ENCODE data around the gene PLCB1.
"Not testable (repeated sequence)": the region's sequence is repeated elsewhere in the genome, so short reads cannot be mapped to it uniquely, and the experiment has no call there.

PLCB1 gene

DNA sequence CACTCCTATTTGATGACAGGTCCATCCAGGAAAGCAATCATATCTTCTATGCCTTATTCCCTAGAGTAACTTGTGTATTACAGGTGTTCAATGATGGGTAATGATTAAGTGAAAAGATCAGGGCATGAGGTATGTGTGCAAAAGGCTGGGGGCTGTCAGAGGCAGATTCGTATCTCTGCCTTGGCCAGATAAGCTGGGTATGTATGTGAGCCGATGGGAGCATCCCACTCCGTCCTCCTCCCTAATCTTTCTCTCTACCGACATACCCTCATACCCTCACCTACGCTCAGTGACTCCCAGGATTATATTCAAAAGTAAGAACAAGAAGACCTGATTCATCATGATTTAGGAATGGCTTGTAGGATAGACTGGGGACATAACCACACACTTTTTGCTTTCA lies 238.7 kb downstream of the PLCB1 start:
- DNase-seq, result no peak

DNA sequence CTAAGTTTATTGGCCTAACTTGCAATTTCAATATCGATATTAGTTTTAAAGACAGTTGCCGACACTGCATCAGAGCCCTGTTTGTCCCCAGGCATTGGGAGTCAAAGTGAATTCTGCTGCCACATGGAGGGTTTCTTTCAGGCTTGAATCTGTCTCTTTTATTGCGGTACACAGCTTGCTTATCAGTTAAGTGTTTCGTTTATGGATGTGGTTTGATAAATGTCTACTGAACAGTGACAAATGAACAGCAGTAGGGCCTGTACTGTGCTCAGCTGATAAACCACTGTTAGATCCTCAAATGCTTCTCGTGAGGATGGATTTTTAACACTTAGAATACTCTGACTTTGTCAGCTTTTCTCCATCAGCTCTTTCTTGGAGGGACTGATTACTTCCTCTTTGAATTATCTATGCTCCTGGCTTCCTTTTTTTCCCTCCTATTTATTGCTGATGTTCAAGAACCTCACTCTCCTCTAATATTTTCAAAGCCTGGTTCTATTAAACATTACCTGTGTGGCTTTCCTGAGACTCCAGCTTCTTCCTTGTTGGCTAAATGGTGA lies 240.8 kb downstream of the PLCB1 start:
- no peak for DNase-seq

DNA sequence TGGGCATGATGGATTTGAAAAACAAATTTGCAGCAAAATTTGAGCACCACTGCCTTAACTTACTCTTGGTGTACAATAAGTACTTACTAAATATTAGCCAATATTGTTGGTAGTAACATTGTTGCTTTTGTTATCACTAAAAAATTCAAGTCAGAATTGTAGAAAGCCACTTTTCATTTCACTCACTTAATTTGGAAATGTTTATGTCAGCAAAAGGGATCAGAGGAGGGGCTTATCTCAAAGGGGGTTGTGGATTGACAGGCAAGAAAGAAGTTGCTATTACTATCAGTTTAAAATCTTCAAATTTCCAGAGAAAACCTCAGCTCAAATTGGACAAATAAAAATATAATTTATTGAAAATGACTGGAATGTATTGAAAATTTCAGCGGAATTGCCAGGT lies 241.5 kb downstream of the PLCB1 start:
- no peak for DNase-seq

DNA sequence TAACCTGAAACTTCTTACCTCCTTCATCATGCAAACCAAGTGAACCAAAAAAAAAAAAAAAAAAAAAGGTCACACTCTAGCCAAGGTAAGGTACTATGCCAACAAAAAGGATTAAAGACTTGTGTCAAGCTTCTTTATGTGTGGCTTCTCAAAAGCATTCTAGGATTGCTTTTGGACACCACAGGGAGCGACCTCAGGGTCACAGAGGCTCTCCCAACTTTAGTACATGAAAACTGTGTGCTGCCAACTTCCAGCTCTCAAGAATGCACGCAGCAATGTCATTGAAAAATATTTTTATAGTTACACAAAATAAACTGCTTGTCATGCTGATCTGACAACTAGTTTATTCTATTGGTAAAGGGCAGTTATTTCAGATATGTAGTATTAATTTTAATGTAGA lies 243.8 kb downstream of the PLCB1 start:
- no peak for DNase-seq

DNA sequence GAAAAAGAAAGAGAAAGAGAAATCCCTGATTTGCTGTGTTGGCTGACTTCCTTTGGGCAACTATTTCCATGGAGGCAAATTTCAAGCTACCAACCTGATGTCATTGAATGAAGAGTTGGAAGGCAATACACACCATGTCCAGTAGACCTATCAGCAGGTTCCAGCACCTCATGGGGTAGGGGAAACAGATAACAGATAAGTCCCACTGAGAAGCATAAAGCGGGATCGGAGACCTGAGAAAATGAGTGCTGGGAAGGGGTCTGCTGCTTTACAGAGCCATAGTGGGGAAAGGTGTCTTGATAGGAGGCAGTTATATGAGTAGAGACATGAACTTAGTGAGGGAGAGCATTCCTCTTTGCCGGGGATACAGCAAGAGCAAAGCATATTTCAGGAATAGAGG lies 244.9 kb downstream of the PLCB1 start:
- DNase-seq, result no peak

DNA sequence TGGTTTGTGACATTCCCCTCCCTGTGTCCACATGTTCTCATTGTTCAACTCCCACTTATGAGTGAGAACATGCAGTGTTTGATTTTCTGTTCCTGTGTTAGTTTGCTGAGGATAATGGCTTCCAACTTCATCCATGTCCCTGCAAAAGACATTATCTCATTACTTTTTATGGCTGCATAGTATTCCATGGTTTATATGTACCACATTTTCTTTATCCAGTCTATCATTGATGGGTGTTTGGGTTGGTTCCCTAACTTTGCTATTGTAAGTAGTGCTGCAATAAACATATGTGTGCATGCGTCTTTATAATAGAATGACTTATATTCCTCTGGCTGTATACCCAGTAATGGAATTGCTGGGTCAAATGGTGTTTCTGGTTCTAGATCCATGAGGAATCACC lies 247.1 kb downstream of the PLCB1 start:
- not testable (repeated sequence) for DNase-seq

DNA sequence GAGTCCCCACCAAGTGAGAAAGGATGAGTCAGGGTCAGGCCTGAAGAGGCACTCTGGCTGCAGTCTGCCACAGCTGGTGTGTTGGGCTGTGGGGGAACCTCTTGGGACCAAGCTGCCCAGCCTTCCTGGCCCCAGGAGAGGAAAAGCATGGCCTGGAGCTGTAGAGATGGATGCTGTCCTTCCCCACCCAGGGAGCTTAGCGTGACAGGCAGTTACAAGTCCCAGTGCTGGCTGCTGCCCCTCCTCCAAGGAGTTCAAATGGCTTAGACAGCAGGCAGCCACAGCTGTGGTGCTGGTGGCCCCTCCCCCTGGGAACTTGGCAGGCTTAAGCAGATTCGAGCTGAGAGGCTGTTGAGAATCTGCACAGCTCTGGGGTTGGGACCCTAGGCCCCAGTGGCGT lies 253.2 kb downstream of the PLCB1 start:
- DNase-seq, result no peak

DNA sequence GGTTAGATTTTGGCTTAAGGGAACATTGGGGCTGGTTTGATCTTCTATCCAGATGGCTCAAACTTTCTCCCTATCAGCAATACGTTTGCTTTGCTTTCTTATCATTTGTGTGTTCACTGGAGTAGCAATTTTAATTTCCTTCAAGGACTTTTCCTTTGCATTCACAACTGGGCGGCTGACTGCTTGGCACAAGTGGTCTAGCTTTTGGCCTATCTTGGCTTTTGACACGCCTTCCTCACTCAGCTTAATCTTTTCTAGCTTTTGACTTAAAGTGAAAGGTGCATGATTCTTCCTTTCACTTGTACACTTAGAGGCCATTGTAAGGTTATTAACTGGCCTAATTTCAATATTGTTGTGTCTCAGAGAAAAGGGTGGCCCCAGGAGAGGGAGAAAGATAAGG lies 254.9 kb downstream of the PLCB1 start:
- DNase-seq, result no peak

DNA sequence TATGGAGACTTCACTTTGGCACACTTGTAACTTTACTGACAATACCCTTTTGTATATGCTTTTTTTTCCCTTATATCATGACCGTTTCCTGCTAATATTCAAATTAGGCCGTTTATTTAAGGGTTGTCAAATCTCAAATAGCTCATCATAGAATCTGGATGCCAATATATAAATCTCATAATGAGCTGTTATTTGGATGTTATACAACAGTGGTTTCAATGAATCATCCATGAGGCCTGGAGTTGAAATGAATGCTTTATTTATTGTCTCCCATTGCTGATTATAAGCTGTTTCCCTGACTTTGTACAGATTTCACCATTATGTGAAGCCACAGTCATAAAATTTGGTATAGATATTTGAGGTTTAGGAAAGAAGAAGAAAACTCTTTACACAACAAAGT lies 256.1 kb downstream of the PLCB1 start:
- no peak for DNase-seq

DNA sequence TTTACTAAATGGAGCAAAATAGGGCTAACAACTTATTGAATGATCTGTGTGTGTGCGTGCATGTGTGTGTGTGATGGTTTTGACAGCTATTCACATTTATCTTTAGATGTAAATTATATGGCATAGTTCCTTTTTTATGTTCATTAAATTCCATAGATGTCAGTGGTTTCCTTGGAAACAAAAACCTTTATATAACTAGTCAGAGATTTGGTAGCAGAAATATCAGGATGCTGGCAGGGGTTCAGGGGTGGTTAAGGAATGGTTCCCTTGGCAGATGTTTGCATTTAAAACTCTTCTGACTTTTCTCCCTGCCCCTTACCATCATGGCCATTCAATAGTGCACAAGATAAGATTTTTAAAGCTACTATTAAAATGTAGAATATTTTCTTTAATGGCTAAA lies 256.6 kb downstream of the PLCB1 start:
- no peak for DNase-seq

DNA sequence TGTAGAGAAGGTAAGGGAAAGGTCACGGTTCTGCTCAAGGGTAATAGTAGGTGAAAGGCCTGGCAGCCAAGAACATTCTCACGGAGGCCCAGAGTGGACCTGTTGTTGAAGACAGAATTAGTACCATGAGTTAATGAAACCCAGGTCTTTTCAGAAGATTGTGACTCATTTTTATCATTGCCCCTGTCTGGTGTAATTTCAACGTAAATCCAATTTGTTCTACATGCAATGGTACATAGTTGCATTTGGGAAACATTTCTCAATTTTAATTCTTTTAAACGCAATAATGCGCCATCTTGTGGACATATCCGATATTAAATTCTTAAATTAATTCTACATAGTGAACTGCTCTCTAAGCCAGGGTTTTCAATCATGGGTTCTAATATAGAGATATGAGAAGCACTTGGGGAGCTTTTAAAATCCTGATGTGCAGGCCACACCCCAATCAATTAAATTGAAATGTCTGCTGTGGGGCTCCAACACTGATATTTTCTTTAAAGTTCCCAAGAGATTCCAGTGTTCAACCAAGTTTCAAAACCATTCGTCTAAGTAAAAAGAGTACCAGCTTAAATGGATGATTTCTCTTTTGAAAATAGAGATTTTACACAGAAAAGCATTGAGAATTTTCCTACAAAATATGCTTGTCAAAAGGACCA lies 257.4 kb downstream of the PLCB1 start:
- no peak for DNase-seq

DNA sequence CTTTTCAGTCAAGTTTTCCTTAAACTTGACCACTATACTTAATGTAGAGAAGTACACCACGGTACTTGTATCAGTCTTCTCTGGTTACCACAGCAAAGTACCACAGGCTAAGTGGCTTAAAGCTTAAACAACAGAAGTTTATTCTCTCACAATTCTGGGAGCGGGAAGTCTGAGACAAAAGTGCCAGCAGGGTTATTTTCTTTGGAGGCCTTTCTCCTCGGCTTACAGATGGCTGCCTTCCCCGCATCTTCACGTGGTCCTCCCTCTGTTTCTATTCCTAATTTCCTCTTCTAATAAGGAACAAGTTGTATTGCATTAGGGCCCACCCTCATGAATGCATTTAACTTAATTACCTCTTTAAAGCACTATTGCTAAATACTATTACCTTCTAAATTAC lies 258.0 kb downstream of the PLCB1 start:
- no peak for DNase-seq

DNA sequence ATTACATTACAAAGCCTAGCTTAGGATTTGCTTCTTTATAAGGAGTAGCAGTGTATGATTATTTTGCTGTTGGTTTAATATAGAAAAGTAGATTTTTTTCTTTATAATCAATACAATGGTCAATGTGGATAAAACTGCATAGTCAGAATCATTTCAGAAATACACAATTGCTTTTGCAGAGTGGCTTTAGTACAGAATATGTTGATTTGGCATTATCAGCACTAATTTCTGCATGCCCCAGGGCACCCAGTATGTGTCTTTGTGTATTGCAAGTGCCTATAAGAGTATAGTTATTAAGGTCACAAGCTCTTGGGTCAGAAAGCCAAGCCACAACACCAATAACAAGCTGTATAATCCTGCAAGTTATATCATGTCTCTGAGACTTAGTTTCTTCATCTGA lies 258.4 kb downstream of the PLCB1 start:
- no peak for DNase-seq

DNA sequence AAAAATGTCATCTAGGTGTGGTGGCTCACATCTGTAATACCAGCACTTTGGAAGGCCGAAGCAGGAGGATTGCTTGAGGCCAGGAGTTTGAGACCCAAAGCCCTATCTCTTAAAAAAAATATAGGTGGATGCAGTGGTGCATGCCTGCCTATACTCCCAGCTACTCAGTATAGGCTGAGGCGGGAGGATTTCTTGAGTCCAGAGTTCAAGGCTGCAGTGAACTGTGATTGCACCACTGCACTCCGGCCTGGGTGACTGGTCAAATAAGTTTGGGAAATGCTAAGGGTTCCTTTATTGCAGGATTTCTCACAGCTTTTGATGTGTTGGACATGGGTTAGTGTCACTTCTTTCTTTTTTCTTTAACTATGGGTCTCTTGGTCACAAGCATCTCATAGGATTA lies 261.3 kb downstream of the PLCB1 start:
- no peak for DNase-seq

DNA sequence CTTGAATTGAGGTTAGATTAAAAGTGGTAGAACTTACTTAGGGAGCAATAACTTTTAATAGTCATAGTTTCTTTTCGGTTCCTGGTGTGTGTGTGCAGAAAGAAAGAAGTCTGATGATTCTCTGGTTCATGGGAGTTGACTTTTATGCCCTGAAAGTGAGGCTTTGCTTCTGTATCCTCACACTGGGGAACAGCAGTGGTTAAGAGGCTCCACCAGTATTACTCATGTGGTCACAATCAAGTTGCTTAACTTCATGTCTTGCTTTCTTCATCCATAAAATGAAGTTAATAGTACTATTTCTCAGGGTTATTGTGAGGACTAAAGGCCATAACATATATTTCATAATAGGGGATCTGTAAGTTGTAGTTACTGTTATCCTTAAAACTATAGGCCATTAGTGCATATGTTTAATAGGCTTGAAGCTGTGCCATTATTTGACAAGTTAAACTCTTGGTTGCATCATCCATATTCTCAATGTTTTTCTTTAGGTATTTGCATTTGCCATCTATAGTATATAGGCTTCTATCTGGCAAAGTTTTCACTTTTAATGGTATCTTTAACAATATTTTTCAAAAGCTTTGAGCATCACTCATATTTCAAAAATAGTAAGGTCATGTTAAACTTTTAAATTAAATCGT lies 262.4 kb downstream of the PLCB1 start:
- no peak for DNase-seq

DNA sequence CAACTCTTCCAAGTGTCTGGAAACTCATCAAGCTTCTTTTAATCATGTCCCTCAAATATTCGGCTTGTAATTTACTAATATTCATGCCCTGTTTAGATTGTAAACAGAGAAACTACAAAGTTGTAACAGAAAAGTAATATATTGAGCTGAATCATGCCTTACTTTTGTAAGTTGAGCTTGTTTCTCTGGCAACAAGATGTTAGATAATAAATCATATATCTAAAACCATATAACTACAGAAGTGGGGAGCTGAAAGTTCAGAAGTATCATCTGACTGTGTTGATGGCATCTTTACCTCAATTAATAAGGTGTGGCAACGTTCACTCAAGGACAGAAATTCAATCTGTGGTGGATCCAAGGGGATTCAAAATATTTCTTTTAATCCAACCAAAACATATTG lies 263.9 kb downstream of the PLCB1 start:
- DNase-seq, result no peak

DNA sequence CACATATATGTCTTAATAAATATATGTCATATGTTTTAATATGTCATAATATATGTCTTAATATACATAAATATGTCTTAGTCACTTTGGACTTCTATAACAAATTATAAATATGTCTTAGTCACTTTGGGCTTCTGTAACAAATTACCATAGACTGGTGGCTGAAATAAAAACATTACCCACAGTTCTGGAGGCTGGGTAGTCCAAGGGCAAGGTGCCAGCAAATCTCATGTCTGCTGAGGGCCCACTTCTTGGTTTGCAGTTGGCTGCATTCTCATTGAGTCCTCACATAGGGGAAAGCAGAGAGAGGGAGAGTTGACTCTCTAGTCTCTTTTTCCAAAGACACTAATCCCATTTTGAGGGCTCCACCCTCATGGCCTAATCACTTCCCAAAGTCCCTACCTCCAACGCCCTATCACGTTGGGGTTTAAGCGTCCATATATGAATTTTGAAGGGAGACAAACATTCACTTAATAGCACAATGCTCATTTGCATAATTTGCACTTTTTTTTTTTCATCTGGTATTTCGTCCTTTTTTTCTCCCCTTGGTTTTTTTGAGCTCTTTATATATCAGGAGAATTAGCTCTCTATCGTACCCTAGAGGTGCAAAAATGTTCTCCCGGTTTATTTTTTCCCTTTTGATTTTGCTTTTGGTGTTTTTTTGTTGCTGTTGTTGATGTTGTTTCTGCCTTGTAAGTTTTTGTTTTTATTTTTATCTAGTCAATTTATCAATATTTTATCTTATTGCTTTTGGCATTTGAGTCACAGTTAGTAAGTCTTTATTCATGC lies 266.4 kb downstream of the PLCB1 start:
- DNase-seq, result no peak

DNA sequence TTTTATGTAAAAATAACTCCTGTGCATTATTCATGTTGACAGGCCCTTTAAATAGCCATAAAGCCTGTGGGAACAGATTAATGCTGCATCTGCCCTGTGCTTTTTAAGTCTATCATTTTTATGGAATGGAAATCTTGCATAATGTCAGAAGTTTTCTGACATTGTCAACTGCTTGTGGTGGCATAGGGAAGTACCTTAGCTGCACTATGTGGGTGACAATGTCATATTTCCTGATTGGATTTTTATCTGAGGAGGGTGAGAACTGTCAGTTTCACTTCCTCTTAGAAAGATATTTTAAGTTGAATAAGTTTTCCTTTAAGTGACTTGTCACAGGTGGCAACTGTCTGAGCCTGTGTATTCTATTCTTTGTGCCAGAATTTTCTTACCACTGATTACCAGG lies 267.9 kb downstream of the PLCB1 start:
- DNase-seq, result no peak

DNA sequence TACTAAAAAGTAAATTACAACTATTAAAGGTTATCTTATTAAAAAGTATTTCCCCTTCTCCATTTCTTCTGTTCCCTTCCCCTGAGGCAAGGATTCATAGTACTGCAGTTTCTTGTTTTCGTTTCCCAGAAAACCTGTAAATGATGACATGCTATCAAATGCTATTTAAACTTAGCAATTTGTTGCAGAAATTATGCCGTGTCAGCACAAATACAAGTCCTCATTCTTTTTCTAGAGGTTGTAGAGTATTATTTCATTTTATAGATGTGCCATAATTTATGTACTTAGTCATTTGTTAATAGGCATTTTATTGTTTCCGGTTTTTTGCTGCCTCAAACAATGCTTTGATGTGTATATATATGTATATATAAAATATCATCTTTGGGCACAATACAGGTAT lies 268.4 kb downstream of the PLCB1 start:
- DNase-seq, result no peak

DNA sequence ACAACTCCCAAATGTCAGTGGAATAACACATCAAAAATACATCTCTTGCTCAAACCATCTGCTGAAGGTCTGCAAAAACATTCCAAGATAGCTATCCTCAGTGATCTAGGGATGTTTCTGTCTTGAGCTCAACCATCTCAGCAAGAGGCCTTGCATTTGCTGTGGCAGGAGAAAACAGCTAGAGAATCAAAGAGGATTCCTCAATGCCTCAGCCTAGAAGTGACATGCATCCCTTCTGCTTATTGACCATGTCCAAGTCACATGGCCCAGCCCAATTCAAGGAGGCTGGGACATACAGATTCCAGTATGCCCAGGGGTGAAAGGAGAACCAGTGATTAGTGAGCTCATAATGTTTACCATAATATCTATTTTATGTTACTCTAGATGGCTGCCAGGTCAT lies 269.5 kb downstream of the PLCB1 start:
- DNase-seq, result no peak

DNA sequence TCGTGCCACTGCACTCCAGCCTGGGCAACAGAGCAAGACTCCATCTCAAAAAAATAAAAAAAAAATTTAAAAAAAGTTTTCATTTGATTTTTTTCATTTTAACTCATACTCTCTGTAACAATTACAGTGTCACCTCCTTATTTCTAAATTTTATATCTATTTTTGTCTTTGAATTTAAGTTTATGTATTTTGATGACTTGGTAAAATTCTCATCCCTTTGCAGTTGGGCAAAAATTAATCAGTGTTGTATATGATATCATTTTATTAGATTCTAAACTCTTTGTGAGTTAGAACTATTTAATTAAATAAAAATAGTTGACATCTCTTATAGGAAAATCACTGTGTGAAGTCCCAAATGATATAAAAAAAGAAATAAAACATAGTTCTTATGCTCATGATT lies 270.7 kb downstream of the PLCB1 start:
- no peak for DNase-seq

DNA sequence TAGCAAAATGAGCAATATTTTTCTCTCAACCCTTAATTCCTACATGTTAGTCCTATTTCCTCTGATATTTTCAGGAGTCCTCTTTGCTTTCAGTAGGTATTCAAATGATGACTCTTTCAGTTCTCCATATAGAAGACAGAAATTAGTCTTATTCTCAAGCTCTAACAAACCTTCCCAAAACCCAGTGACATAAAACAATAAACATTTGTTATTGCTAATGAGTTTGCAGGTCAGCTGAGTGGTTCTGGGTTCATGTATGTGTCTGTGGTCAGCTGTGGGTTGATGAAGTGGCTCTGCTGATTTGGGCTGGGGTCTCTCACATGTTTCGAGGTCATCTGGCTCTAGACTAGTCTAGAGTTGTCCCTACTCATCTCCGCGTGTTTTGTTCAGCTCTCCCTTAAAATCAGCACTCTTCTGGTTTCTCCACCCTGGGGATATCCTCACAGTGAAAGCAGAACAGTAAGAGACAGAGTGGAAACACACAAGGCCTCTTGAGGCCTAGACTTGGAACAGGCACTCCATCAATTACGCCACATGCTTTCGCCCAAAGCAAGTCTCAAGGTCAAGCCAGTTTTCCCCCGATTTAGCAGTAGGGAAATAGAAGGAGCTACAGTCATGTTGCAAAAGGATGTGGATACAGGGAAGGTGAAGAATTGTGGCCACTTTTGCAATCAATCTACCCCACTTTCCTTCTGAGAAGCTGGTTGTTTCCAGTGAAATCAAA lies 273.0 kb downstream of the PLCB1 start:
- DNase-seq, result no peak

DNA sequence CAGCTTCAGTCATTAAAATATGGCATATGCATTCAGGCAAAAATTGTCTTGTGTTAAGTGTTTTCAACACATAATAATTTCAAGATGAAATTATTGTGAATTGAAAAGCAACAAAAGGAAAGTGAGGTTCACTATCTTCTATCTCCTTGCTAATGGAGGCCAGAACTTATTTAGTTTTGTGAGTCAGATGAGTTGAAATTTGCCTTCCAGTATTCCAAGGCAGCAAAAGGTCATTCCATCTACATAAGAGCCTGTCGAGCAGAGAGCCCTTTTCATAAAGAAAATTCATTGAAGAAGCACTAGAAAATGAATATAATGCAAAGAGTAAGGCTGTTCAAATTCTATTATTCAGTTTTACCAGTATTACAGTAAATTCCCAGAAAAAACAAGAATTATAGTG lies 274.3 kb downstream of the PLCB1 start:
- no peak for DNase-seq
